Endothelial cell of umbilical vein (primary cell): ENCODE data around the gene VARS1. TPM values are rescaled to one million over a fixed set of nuclear protein-coding genes. Genes with fewer than 3 reads are reported as not detected.

Experiments used
- BruUV-seq: library from RNA; stranded (reverse); fragments of 400-500 nt; replicated peaks from 2 replicates; lab custom pipeline; 2021; lab: Mats Ljungman, UMichigan
- CTCF ChIA-PET: fragments of 300-600, 350-600 bp; sonication (Branson Sonifier 250); formaldehyde crosslinking; loops from one replicate; lab custom pipeline; 2021; ENCODE audit warnings: antibody characterized with exemption, inconsistent platforms; lab: Charles Lee
- POLR2A ChIA-PET: fragments of 300-600, 350-600 bp; sonication (Branson Sonifier 250); formaldehyde crosslinking; loops from one replicate; lab custom pipeline; 2021; ENCODE audit warnings: antibody characterized with exemption, inconsistent platforms; lab: Charles Lee
- DNase-seq: peaks from one replicate; pipeline ENCODE4 v3.0.0-alpha.2; 2011; ENCODE audit warnings: low read depth, low spot score
- FAIRE-seq: peaks from 2 replicates; lab custom pipeline; 2011; peaks lifted over from hg19 to GRCh38; lab: Jason Lieb, UNC
- H2AFZ ChIP-seq: 2 replicates; pipeline ENCODE4 v1.6.0; 2012; ENCODE audit warnings: low read depth, low read length, control low read depth, inconsistent platforms
- H3K27ac ChIP-seq: 2 replicates; pipeline ENCODE4 v1.5.1; 2011; ENCODE audit warnings: low read depth, mild to moderate bottlenecking, control low read depth, low read length, moderate library complexity; ENCODE audit not compliant: insufficient read depth
- H3K27me3 ChIP-seq, 2 experiments: 2 replicates each; pipeline versions ENCODE4 v1.6.0 to v1.6.1; 2011; ENCODE audit warnings: low read length in 2 of 2, mixed read lengths in 1 of 2; ENCODE audit not compliant: control insufficient read depth in 2 of 2, insufficient read depth in 2 of 2
- H3K36me3 ChIP-seq, 2 experiments: 2 replicates in 1 of 2; 3 replicates in 1 of 2; pipeline ENCODE4 v1.5.1; 2011; ENCODE audit warnings: low read length in 2 of 2, mild to moderate bottlenecking in 1 of 2, moderate library complexity in 1 of 2; ENCODE audit not compliant: control insufficient read depth in 2 of 2, insufficient read depth in 2 of 2; ENCODE audit errors: extremely low read depth in 1 of 2
- H3K4me1 ChIP-seq: 3 replicates; pipeline ENCODE4 v1.5.1; 2011; ENCODE audit warnings: mild to moderate bottlenecking, low read length; ENCODE audit not compliant: control insufficient read depth, insufficient read depth; ENCODE audit errors: extremely low read depth
- H3K4me2 ChIP-seq: 2 replicates; pipeline ENCODE4 v1.6.1; 2011; ENCODE audit warnings: low read length, control low read depth, mixed read lengths; ENCODE audit not compliant: insufficient read depth
- H3K4me3 ChIP-seq, 3 experiments: fragments of 200-600 bp in 1 of 3; sonication (generic), shearing (Covaris generic) in 1 of 3; replicated peaks in 1 of 3; 2 replicates each; pipeline ENCODE4 v1.5.1; 2011 to 2016; ENCODE audit warnings: control low read depth in 3 of 3, low read length in 3 of 3, mild to moderate bottlenecking in 2 of 3, inconsistent platforms in 1 of 3, low read depth in 1 of 3, moderate library complexity in 1 of 3; ENCODE audit not compliant: insufficient read depth in 1 of 3
- H3K79me2 ChIP-seq: 2 replicates; pipeline ENCODE4 v1.6.0; 2012; ENCODE audit warnings: low read length, inconsistent platforms; ENCODE audit not compliant: control insufficient read depth, insufficient read depth
- H3K9ac ChIP-seq: replicated peaks from 2 replicates; pipeline ENCODE3; 2011; ENCODE audit warnings: low read length, control low read depth; ENCODE audit not compliant: insufficient read depth; ENCODE audit errors: extremely low read depth
- H3K9me1 ChIP-seq: replicated peaks from 3 replicates; pipeline ENCODE4 v1.6.0; 2011; ENCODE audit warnings: mild to moderate bottlenecking, low read length; ENCODE audit not compliant: control insufficient read depth, insufficient read depth; ENCODE audit errors: extremely low read depth
- H3K9me3 ChIP-seq: replicated peaks from 2 replicates; pipeline ENCODE4 v1.5.1; 2012; ENCODE audit warnings: low read length, inconsistent platforms; ENCODE audit not compliant: control insufficient read depth, insufficient read depth
- H4K20me1 ChIP-seq: replicated peaks from 2 replicates; pipeline ENCODE3; 2011; ENCODE audit warnings: mild to moderate bottlenecking, low read length; ENCODE audit not compliant: control insufficient read depth, insufficient read depth; ENCODE audit errors: extremely low read depth
- CTCF ChIP-seq, 2 donors: IDR thresholded peaks; 1 replicate in 1 of 2; 2 replicates in 1 of 2; pipeline ENCODE4 v1.5.1; 2011; ENCODE audit warnings: low read length in 2 of 2, mild to moderate bottlenecking in 2 of 2, moderate library complexity in 2 of 2, control low read depth in 1 of 2, inconsistent platforms in 1 of 2, low read depth in 1 of 2; ENCODE audit not compliant: insufficient read depth in 1 of 2; ENCODE audit errors: extremely low read depth in 1 of 2
- EZH2 ChIP-seq: IDR thresholded peaks from 2 replicates; pipeline ENCODE4 v1.6.1; 2012; ENCODE audit warnings: borderline replicate concordance, low read depth, mild to moderate bottlenecking, moderate library complexity, low read length, inconsistent platforms; ENCODE audit not compliant: severe bottlenecking
- FOS ChIP-seq: IDR thresholded peaks from 2 replicates; pipeline ENCODE4 v1.6.1; 2011; ENCODE audit warnings: mild to moderate bottlenecking, low read length, moderate library complexity, borderline replicate concordance; ENCODE audit not compliant: insufficient read depth
- GATA2 ChIP-seq: IDR thresholded peaks from 2 replicates; pipeline ENCODE4 v1.7.0; 2011; ENCODE audit warnings: low read depth, mild to moderate bottlenecking, moderate library complexity, mixed read lengths, low read length; ENCODE audit not compliant: insufficient read length, insufficient read depth
- MAX ChIP-seq: IDR thresholded peaks from 2 replicates; pipeline ENCODE4 v1.6.1; 2011; ENCODE audit not compliant: insufficient read depth, insufficient read length
- MYC ChIP-seq: IDR thresholded peaks from one replicate; pipeline ENCODE4 v1.6.1; 2011; ENCODE audit warnings: mild to moderate bottlenecking, low read depth, low read length
- POLR2A ChIP-seq: IDR thresholded peaks from 2 replicates; pipeline ENCODE4 v1.6.1; 2012; ENCODE audit warnings: low read depth, mild to moderate bottlenecking, control low read depth, low read length
- POLR2AphosphoS5 ChIP-seq: IDR thresholded peaks from 2 replicates; pipeline ENCODE4 v1.6.1; 2012; ENCODE audit warnings: low read depth, mild to moderate bottlenecking, control low read depth, low read length, moderate library complexity; ENCODE audit not compliant: insufficient read depth
- dilution Hi-C: fragments of 300-500 bp; cut with MboI; formaldehyde crosslinking; loops from one replicate; pipeline ENCODE4 v1.15.0; 2019; ENCODE audit warnings: low sequenced_read_pairs; ENCODE audit not compliant: extremely low pct_ligation_motif_present
- intact Hi-C: fragments of 100-400 bp; cut with micrococcal nuclease; formaldehyde crosslinking; loops from one replicate; pipeline ENCODE4 v1.10.0; 2022
- polyA plus RNA-seq, 4 experiments: library from polyadenylated mRNA; depleted of rRNA in 3 of 4; stranded (reverse) in 3 of 4; unstranded in 1 of 4; fragments of >200 nt; gene quantifications; 2 replicates each; pipeline versions ENCODE4 v1.2.1 to v1.2.3, GENCODE V29; 2011 to 2012; ENCODE audit warnings: missing spikeins in 1 of 4
- total RNA-seq: library from RNA; stranded (reverse); gene quantifications from 2 replicates; pipeline ENCODE4 v1.2.3, GENCODE V29; 2021

VARS1 gene
- total and polyA plus RNA-seq, 2 donors (not counting 3 experiments of a cell fraction or from before 2014, with no cell fraction given) = 37.4 to 121 TPM

- Histone ChIP-seq H3K4me1 (peaks cover 30% of the 10 kb centered on the region), H3K27ac (peak overlapping the region; percentile 79), H3K9me3 (no peaks in the 10 kb centered on the region), H3K79me2 (peaks cover 14% of the 10 kb centered on the region), H2AFZ (peak overlapping the region; percentile 50), H3K4me3 (peak overlapping the region; percentile 24 to 73 (median 44)), H3K27me3 (no peaks in the 10 kb centered on the region), H4K20me1 (no peaks in the 10 kb centered on the region), H3K36me3 (no peaks in the 10 kb centered on the region), H3K4me2 (peak overlapping the region; percentile 72), H3K9me1 (no peaks in the 10 kb centered on the region), H3K9ac (peak overlapping the region; percentile 76)
- intact Hi-C loops = no loop called here
- FAIRE-seq (peak; percentile 90), DNase-seq (peak; percentile 77)
- TF ChIP-seq FOS (no peak), POLR2AphosphoS5 (peak; percentile 59), MYC (no peak), GATA2 (no peak), EZH2 (no peak), POLR2A (peak; percentile 64), CTCF (IDR thresholded peaks at IDR 0.05; ENCODE audit: extremely low read depth in 1 of 2, insufficient read depth in 1 of 2, low read depth in 1 of 2, low read length in 2 of 2) (no peak), MAX (no peak)
- ChIA-PET CTCF (interaction anchor here (0.6 to 2.6 kb wide), 11 partner anchors 8 to 160 kb away, joined by 3 to 10 read pairs (median 3); partner anchors contain the start of genes LSM2 and VARS1), POLR2A (interaction anchor here (0.7 to 1.3 kb wide), 3 partner anchors 15 to 162 kb away, joined by 3 to 7 read pairs (median 3); partner anchors contain the start of genes C6orf47, CLIC1 and LSM2)
- BruUV-seq = TSS peak; percentile 86
- dilution Hi-C loops = no loop called here
Measured at GRCh38 chr6:31822036-31822821, 26.7 kb upstream of the VARS1 start.
